ENCODE measurements around the gene CHRNA4.

Gene CHRNA4

DNA sequence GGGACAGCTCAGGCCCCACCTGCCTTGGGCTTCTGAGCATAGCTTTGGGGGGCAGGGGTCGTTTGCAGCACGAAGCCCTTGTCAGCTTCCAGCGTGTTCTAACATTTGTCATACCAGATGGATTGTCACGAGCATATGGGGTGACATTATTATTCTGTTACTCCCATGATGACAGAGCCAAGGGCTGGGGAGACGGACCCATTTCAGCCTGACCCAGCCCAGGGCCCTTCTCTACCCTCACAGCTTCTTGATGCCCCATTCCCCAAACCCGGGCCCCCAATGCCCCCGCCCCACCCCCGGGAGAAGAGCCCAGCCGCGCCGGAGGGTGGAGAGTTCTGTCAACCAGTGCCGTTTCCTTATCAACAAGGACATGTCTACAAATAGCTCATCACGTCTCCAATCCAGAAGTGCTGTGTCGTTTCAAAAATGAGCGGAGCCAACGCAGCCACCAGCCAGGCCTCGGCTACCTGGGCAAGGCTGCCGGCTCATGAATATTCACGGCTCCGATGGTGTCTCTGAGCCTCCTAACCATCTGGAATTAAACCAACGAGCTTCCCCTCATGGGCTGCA is 9.6 kb upstream of the CHRNA4 start:
- no peak overlapping the region for H3K4me3 ChIP-seq (ENCODE audit: low read depth, low read length)
- TF ChIP-seq, protein P1, sequence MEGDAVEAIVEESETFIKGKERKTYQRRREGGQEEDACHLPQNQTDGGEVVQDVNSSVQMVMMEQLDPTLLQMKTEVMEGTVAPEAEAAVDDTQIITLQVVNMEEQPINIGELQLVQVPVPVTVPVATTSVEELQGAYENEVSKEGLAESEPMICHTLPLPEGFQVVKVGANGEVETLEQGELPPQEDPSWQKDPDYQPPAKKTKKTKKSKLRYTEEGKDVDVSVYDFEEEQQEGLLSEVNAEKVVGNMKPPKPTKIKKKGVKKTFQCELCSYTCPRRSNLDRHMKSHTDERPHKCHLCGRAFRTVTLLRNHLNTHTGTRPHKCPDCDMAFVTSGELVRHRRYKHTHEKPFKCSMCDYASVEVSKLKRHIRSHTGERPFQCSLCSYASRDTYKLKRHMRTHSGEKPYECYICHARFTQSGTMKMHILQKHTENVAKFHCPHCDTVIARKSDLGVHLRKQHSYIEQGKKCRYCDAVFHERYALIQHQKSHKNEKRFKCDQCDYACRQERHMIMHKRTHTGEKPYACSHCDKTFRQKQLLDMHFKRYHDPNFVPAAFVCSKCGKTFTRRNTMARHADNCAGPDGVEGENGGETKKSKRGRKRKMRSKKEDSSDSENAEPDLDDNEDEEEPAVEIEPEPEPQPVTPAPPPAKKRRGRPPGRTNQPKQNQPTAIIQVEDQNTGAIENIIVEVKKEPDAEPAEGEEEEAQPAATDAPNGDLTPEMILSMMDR (IDR thresholded peaks at IDR 0.05; ENCODE audit: control insufficient read depth, extremely low read depth, insufficient read depth): no peak
- DNase-seq (ENCODE audit: low read depth): no peak

DNA sequence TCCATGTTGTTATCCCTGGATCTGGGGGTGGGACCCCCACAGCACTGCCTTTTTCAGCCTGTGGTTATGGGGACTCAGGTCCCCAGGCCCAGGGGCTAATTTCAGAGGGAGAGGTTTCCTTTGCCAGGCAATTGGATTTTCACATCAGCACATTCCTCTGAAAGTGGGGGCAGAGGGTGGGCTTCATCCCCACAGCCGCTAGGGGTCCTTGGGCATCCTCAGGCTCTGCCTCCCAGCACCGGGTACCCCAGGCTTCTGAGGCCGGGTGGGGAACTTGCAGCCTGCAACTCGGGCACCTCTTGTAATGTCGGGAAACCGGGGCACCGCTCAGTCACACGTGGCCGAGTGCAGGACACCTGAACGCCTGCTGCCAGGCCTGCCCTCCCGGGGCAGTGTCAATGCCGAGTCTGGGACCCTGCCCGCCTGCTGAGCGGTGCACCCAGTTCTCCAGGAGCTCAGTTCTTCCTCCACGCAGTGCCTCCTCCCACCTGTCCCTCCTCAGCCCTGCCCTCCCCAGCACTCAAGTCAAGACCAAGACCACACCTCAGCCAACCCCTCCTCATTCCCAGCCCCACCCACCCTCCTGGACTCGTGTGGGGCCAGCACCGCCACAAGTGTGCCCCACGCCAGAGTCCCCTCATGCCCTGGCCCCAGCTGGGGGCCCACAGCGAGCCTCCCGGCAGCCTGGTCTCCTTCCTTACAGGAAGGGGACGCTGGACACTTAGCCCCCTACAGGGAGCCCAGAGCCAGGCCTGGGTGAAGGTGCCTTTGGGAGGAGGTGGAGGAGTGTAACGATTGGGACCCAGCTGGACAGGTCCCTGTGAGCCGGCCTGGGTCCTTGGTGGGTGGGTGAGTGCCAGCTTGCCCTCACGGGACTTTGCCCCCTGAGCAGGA is 8.8 kb upstream of the CHRNA4 start:
- TF ChIP-seq, protein P1 (IDR thresholded peaks at IDR 0.05; ENCODE audit: control insufficient read depth, extremely low read depth, insufficient read depth): no peak
- H3K4me3 ChIP-seq (ENCODE audit: low read depth, low read length): no peak overlapping the region
- DNase-seq (ENCODE audit: low read depth): no peak

DNA sequence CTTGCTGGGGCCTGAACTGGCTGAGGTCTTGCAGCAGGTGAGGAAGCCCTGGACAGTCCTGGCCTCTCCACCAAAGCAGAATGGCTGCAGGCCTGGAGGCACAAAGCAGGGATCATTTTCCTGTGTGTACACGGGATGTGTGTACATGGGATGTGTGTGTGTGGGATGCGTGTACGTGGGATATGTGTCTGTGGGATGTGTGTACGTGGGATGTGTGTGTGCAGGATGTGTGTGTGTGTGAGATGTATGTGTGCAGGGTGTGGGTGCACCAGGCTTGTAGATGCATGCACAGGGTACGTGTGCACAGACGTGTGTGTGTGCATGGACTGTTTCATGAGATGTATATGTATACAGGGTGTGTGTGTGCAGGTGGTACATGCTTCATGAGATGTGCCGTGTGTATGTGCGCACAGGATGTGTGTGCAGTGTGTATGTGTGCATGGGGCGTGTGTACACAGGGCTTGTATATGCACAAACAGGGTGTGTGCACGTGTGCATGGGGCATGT is 7.9 kb upstream of the CHRNA4 start:
- TF ChIP-seq, protein P1 (IDR thresholded peaks at IDR 0.05; ENCODE audit: control insufficient read depth, extremely low read depth, insufficient read depth): no peak
- no peak overlapping the region for H3K4me3 ChIP-seq (ENCODE audit: low read depth, low read length)
- DNase-seq (ENCODE audit: low read depth): no peak

DNA sequence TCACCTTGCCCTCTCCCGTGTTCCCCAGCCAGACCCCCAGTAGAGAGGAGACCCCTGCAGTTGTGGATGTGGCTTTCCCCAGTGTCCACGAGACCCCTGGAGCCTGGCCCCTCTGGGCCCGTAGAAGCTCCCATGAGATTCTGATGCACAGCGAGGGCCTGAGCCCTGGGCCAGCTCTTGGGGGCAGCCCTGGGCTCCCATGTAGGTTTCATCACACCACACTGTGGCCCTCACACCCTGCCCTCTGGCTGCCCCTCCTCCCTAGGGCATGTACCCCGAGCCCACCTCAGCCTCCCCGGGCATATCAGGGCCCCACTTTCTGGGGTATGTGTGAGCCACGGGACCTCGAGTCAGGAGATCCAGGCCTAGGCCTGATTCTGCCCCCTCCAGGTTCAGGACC is 7.0 kb upstream of the CHRNA4 start:
- DNase-seq (ENCODE audit: low read depth): no peak
- no peak overlapping the region for H3K4me3 ChIP-seq (ENCODE audit: low read depth, low read length)
- TF ChIP-seq, protein P1 (IDR thresholded peaks at IDR 0.05; ENCODE audit: control insufficient read depth, extremely low read depth, insufficient read depth): no peak

DNA sequence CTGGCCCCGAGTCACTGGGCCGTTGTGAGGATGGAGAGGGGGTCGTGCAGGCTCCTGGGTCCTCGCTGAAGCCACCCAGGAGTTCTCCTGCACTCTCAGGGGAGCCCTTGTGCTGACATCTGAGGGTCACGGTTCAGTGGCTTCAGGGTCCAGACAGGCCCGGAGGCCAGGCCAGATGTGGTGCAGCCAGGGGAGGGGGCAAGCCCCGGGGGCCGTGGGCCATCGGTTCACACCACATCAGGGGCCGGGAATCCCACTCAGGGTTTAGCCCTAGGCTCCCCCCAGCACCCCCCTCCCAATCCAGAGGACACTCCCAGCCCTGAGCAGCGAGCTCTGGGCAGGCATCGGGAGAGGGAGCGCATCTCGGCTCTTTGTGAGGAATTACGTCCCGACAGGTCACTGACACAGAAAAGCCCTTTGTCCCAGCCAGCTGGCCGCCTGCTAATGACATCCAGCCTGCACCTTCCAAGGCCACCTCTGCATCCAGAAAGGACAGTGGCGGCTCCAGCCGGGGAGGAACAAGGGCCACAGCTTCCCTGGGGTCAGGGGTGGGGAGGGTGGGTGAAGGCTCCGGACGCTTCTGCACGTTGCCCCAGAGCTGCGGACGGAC is 6.4 kb upstream of the CHRNA4 start:
- DNase-seq (ENCODE audit: low read depth): no peak
- TF ChIP-seq, protein P1 (IDR thresholded peaks at IDR 0.05; ENCODE audit: control insufficient read depth, extremely low read depth, insufficient read depth): no peak

DNA sequence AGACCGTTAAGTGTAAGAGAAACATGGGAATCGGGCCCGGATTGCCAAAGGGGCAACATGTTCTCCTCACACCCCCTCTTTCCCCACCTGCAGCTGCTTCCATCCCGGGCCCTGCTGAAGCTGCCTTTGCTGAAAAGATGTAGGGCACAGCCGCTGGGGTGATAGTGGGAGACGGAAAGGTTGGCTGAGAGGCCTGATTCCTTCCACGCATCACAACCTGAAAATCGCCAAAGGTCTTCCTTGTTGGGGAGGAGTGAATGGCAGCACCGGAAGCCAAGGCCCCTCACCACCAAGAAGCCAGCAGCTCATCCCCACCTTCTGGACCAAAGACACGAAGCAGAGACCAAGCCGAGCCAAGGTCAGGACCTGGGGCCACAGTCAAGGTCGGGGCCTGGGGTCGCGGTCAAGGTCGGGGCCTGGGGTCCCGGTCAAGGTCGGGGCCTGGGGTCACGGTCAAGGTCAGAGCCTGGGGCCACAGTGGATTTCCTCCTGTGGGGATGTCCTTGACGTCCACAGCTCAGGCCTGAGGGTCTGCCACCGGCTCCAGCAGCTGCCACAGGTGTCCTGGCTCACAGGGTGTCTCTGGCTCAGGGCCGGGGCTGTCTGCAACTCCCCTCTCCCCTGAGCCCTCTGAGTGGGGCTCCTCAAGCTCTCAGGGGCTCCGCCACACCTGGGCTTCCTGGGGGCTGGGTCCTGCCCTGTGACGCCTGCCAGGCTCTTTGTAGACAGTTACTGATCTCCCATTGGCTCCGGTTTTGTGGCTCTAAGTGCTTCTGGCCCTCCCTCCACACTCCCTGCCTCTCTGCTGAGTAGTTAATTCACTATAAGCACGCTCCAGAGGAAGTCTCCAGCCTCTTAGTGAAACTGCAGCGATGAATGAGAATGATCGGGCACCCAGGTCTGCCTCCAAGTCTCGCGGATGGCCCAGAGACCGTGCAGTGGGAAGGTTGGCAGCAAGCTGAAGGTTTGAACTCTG is 5.5 kb upstream of the CHRNA4 start:
- H3K4me3 ChIP-seq (ENCODE audit: low read depth, low read length): no peak overlapping the region
- DNase-seq (ENCODE audit: low read depth): no peak
- TF ChIP-seq, protein P1 (IDR thresholded peaks at IDR 0.05; ENCODE audit: control insufficient read depth, extremely low read depth, insufficient read depth): no peak

More for the DNA sequence above, 6.4 kb upstream of the CHRNA4 start:
- no peak overlapping the region for H3K4me3 ChIP-seq (ENCODE audit: low read depth, low read length)

All from LNCaP clone FGC (cell line).